RWPE1 (cell line): Measurements from ENCODE around the gene KRT34.

Experiments
- CTCF ChIA-PET: fragments of 350-600 bp; sonication (Branson Sonifier 250); formaldehyde crosslinking; extraction: SDS; loops from one replicate; lab custom pipeline; 2021; lab: Yijun Ruan, JAX
- POLR2A ChIA-PET: fragments of 400-600 bp; formaldehyde crosslinking; extraction: SDS; loops from one replicate; lab custom pipeline; 2020; ENCODE audit warnings: antibody characterized with exemption; ENCODE audit not compliant: low non-redundant PET; lab: Yijun Ruan, JAX
- DNase-seq: peaks from one replicate; pipeline ENCODE4 v3.0.0; 2012; ENCODE audit warnings: low spot score
- H3K27ac ChIP-seq: fragments of 450-650 bp; 2 replicates; pipeline ENCODE4 v1.5.1; 2017
- TF ChIP-seq, protein P1 (sequence below): fragments of 450-650 bp; conservative IDR thresholded peaks from 2 replicates; pipeline ENCODE4 v1.5.1; 2017; ENCODE audit warnings: low read depth, mild to moderate bottlenecking

The KRT34 gene

DNA sequence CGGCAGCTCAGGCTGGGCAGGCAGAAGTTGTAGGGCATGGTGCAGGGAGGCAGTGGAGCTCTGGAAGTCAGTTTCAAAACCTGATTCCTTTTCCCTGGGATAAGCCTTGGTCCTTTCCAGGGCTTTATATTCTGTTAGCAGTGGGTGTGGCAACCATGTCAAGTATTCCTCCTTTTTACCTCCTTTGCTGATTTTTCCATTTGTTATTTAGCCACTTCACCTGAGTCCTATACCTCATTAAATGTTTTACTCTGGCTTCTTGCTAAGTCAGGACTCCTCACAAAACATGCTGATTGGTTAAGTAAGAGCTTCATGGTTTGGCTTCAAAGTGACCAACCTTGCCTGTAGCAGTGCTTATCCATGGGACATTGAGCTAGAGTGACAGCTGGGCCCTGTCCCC lies 12.4 kb downstream of the KRT34 start, which contains the start of gene KRT33B:
Gene KRT33B (minus strand): TSS at position 101 of the 400 bp plus-strand sequence. CDS start 63 bp downstream, at position 38.
- H3K27ac ChIP-seq: no peak within 1 kb of the TSS
- DNase-seq: no peak
- POLR2A ChIA-PET: no interaction called here
- TF ChIP-seq, protein P1, sequence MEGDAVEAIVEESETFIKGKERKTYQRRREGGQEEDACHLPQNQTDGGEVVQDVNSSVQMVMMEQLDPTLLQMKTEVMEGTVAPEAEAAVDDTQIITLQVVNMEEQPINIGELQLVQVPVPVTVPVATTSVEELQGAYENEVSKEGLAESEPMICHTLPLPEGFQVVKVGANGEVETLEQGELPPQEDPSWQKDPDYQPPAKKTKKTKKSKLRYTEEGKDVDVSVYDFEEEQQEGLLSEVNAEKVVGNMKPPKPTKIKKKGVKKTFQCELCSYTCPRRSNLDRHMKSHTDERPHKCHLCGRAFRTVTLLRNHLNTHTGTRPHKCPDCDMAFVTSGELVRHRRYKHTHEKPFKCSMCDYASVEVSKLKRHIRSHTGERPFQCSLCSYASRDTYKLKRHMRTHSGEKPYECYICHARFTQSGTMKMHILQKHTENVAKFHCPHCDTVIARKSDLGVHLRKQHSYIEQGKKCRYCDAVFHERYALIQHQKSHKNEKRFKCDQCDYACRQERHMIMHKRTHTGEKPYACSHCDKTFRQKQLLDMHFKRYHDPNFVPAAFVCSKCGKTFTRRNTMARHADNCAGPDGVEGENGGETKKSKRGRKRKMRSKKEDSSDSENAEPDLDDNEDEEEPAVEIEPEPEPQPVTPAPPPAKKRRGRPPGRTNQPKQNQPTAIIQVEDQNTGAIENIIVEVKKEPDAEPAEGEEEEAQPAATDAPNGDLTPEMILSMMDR: no peak
- CTCF ChIA-PET: no interaction called here

DNA sequence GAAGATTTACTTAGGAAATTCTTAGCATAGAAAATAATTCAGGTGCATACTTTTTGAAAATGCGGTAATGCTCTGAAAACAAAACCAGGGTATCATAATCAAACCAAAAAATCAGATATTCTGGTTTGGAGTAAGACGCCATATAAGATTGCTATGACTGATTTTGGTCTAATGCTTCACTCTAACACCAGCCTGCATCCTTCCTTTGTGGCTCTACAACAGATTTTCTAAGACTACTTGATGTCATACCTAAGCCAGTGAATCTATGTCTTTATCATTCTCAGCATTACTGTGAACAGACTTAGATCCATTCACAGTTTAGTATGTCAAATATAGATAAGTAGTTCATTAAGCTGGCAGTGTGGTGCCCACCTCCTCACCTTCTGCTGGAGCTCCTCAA lies 13.1 kb downstream of the KRT34 start:
- no peak overlapping the region for H3K27ac ChIP-seq
- TF ChIP-seq, protein P1: no peak
- no peak for DNase-seq
- ChIA-PET CTCF (interaction anchor here (0.6 kb wide), 1 partner anchor 290 kb away, joined by 3 read pairs; no protein-coding TSS in a partner anchor), POLR2A (no interaction called here)

DNA sequence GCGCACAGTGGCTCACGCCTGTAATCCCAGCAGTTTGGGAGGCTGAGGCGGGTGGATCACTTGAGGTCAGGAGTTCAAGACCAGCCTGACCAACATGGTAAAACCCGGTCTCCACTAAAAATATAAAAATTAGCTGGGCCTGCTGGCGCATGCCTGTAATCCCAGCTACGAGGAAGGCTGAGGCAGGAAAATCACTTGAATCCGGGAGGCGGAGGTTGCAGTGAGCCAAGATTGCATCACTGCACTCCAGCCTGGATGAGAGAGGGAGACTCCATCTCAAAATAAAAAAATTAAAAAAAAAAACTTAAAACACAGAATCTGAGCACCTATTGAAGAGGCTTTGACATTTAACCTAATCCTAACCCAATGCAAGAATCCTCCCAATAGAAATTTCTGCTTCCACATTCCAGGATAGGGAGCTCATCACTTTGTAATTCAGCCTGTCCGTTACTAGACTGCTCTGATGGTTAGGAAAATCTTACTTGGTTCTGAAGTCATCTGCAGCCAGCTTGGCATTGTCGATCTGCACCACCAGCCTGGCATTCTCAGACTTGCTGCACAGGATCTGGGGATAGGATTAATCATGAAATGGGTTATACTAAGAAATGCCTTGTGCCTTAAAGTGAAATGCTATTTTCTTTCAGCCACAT lies 14.6 kb downstream of the KRT34 start:
- CTCF ChIA-PET: interaction anchor here (0.6 to 0.7 kb wide), 3 partner anchors 39 to 313 kb away, joined by 3 to 7 read pairs (median 3); no protein-coding TSS in a partner anchor
- H3K27ac ChIP-seq: peak overlapping the region; percentile 68
- peak; percentile 53 for DNase-seq
- POLR2A ChIA-PET: no interaction called here
- TF ChIP-seq, protein P1: no peak

DNA sequence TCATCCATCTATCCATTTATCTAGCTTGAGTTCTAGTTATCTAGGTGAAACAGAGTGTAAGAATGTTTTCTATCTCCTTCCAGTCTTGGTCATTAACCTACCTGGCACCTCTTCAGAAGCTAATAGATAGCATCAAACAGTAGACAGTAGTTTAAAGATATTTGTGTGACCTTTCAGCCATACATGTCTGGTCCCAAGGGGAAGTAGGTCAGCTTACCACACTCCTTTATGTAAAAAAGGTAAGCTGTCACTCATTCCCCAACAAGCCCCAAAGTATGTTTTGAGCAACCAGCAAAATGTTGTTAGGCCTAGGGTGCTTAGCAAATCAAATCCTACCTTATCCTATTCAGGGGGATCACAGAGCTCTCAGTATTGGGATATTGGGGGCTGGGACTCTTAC lies 16.0 kb downstream of the KRT34 start:
- ChIA-PET POLR2A (no interaction called here), CTCF (no interaction called here)
- DNase-seq: no peak
- no peak overlapping the region for H3K27ac ChIP-seq
- TF ChIP-seq, protein P1: no peak

DNA sequence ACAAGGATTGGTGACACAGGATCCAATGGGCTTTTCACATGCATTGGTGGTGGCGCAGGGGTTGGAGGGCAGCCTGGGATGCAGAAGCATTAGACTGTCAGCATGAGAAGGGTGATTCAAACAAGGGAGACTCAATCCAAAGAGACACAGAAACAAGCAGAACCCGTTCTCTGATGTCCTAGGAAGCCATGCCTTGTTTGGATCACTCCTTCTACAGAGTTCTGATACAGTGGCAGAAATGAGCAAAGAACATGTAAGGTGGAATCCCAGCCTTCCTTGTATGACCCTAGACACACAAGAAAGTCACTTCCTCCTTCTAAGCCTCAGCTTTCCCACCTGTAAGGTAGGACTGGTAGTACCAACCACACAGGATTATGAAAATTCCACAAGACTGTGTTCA lies 18.2 kb downstream of the KRT34 start:
- TF ChIP-seq, protein P1: no peak
- no peak overlapping the region for H3K27ac ChIP-seq
- ChIA-PET POLR2A (no interaction called here), CTCF (no interaction called here)
- no peak for DNase-seq

DNA sequence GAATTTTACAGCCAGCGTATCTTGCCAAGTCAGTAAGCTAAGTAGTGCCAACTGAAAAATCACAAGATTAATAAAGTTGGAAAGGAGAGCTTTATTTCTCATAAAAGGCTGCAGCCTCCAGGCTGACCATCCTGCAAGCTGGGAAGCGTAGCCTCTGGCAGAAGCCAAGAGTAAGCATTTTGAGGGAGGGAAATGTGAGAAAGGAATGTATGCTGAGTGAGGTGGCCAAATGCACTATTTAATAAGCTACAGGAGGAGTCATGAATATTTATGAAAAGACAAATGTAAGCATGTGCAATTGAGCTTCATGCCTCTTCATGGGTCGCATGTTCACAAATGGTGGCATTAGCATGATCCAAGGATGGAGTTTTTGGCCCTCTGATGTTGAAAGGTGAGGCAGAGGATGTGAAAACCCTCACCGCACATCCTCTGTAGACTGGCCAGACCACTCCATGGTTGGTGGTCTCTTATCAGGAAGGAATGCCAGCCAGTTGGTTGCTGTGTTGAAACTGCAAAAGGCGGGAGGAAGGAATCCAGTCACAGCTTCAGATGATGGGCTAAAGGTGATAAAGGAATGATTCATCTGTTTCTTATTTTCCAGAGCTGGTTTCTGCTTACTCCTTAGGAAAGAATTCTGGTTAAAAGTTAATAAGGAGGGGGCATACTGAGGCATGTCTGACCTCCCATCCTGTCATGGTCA lies 21.7 kb downstream of the KRT34 start:
- CTCF ChIA-PET: no interaction called here
- no peak overlapping the region for H3K27ac ChIP-seq
- TF ChIP-seq, protein P1: no peak
- no peak for DNase-seq
- POLR2A ChIA-PET: no interaction called here
